A549 (cell line): ENCODE data around the gene RAB10. TPM values are rescaled to one million over a fixed set of nuclear protein-coding genes. Genes with fewer than 3 reads are reported as not detected.
A peak's percentile ranks its signal among the peaks of the same experiment; 100 is the strongest.

Source experiments
- ATAC-seq, 2 experiments: fragments of 200-7000 bp in 1 of 2; fragments of >200 bp in 1 of 2; cut with Nextera tagmentation in 1 of 2; cut with Tn5 transposase in 1 of 2; 3 replicates each; pipeline versions ENCODE4 v1.8.0 to v1.9.1; 2018 to 2020; ENCODE audit warnings: mild to moderate bottlenecking in 1 of 2, moderate library complexity in 1 of 2
- CTCF ChIA-PET: fragments of 300-600 bp; sonication (Branson Sonifier 250); formaldehyde crosslinking; extraction: SDS; loops from one replicate; lab custom pipeline; 2021; ENCODE audit warnings: antibody characterized with exemption, inconsistent platforms; lab: Yijun Ruan, JAX
- POLR2A ChIA-PET: fragments of 350-600 bp; formaldehyde crosslinking; extraction: SDS; loops from one replicate; lab custom pipeline; 2021; ENCODE audit warnings: antibody characterized with exemption, inconsistent platforms; lab: Yijun Ruan, JAX
- DNase-seq, 2 experiments: peaks; one replicate each; pipeline versions ENCODE4 v3.0.0 to v3.0.0-alpha.2; 2011 to 2016; ENCODE audit warnings: low read depth in 1 of 2, low spot score in 1 of 2
- FAIRE-seq: peaks from 2 replicates; lab custom pipeline; 2011; peaks lifted over from hg19 to GRCh38; lab: Jason Lieb, UNC
- H3K27ac ChIP-seq, 2 experiments: fragments of >200 bp; sonication (Bioruptor Twin); formaldehyde crosslinking; 3 replicates each; pipeline ENCODE4 v1.5.1; 2016 to 2017
- H3K4me1 ChIP-seq: fragments of >200 bp; sonication (Bioruptor Twin); formaldehyde crosslinking; 3 replicates; pipeline ENCODE4 v1.6.1; 2016
- H3K4me2 ChIP-seq: fragments of >200 bp; sonication (Bioruptor Twin); formaldehyde crosslinking; 3 replicates; pipeline ENCODE4 v1.6.1; 2016
- H3K4me3 ChIP-seq: fragments of >200 bp; sonication (Bioruptor Twin); formaldehyde crosslinking; 3 replicates; pipeline ENCODE4 v1.5.1; 2016
- H3K9me3 ChIP-seq: fragments of >200 bp; sonication (Bioruptor Twin); formaldehyde crosslinking; 3 replicates; pipeline ENCODE4 v1.6.1; 2016
- CEBPB ChIP-seq, 2 experiments: fragments of >200 bp in 1 of 2; sonication (Bioruptor Twin) in 1 of 2; formaldehyde crosslinking in 1 of 2; IDR thresholded peaks; 2 replicates each; pipeline ENCODE4 v1.6.1; 2012 to 2016
- E2F6 ChIP-seq: IDR thresholded peaks from 2 replicates; pipeline ENCODE4 v1.6.1; 2012; ENCODE audit warnings: low read depth, borderline replicate concordance
- ESRRA ChIP-seq: fragments of 150-350 bp; IDR thresholded peaks from 2 replicates; pipeline ENCODE4 v1.6.1; 2014; ENCODE audit warnings: mild to moderate bottlenecking, low read length, borderline replicate concordance
- FOSB ChIP-seq: fragments of 250-450 bp; sonication (Bioruptor Pico); IDR thresholded peaks from 2 replicates; pipeline ENCODE4 v1.5.0; 2020; ENCODE audit warnings: mild to moderate bottlenecking, moderate library complexity
- FOXS1 ChIP-seq: fragments of 250-450 bp; sonication (Bioruptor Pico); IDR thresholded peaks from 2 replicates; pipeline ENCODE4 v1.5.0; 2020; ENCODE audit warnings: mild to moderate bottlenecking, moderate library complexity
- HDAC2 ChIP-seq: fragments of 200-600 bp; sonication (generic); IDR thresholded peaks from 2 replicates; pipeline ENCODE4 v1.6.1; 2016
- HMGXB4 ChIP-seq: fragments of 250-450 bp; sonication (Bioruptor Pico); IDR thresholded peaks from 2 replicates; pipeline ENCODE4 v1.5.0; 2021; ENCODE audit warnings: mild to moderate bottlenecking, moderate library complexity, borderline replicate concordance
- HOXB5 ChIP-seq: fragments of 250-450 bp; sonication (Bioruptor Pico); IDR thresholded peaks from 2 replicates; pipeline ENCODE4 v1.5.0; 2020; ENCODE audit warnings: mild to moderate bottlenecking, moderate library complexity
- JUNB ChIP-seq: fragments of >200 bp; sonication (Bioruptor Twin); formaldehyde crosslinking; IDR thresholded peaks from 2 replicates; pipeline ENCODE4 v1.6.1; 2016
- KDM5A ChIP-seq: fragments of 200-600 bp; sonication (generic); IDR thresholded peaks from 2 replicates; pipeline ENCODE4 v1.6.1; 2016; ENCODE audit warnings: antibody characterized with exemption, mild to moderate bottlenecking
- MAX ChIP-seq: IDR thresholded peaks from 2 replicates; pipeline ENCODE4 v1.6.1; 2012
- MAZ ChIP-seq: fragments of 150-350 bp; IDR thresholded peaks from 2 replicates; pipeline ENCODE4 v1.6.1; 2014; ENCODE audit warnings: antibody characterized with exemption, low read depth, low read length, borderline replicate concordance
- PBX3 ChIP-seq: IDR thresholded peaks from 2 replicates; pipeline ENCODE4 v1.6.1; 2012
- RAD21 ChIP-seq, 2 experiments: fragments of >200 bp in 1 of 2; sonication (Bioruptor Twin) in 1 of 2; formaldehyde crosslinking in 1 of 2; IDR thresholded peaks in 1 of 2; conservative IDR thresholded peaks in 1 of 2; 2 replicates in 1 of 2; 3 replicates in 1 of 2; pipeline ENCODE4 v1.6.1; 2012 to 2018; ENCODE audit warnings: inconsistent platforms in 1 of 2
- RCOR1 ChIP-seq: fragments of 150-350 bp; IDR thresholded peaks from 2 replicates; pipeline ENCODE4 v1.6.1; 2014; ENCODE audit warnings: antibody characterized with exemption, low read length, low read depth
- RFX5 ChIP-seq: fragments of 450-650 bp; IDR thresholded peaks from 2 replicates; pipeline ENCODE4 v1.7.1; 2014; ENCODE audit warnings: antibody characterized with exemption, mild to moderate bottlenecking, moderate library complexity
- ZC3H11A ChIP-seq: fragments of 450-650 bp; IDR thresholded peaks from 2 replicates; pipeline ENCODE4 v1.6.1; 2014; ENCODE audit warnings: antibody characterized with exemption, mild to moderate bottlenecking
- WGBS: methylation state at CpG from one replicate; pipeline ENCODE4 v1.1.6; 2017; ENCODE audit errors: missing lambda C conversion rate; 5-methylcytosine and 5-hydroxymethylcytosine counted together
- polyA plus RNA-seq, 4 experiments: library from polyadenylated mRNA; depleted of rRNA in 3 of 4; stranded (reverse); fragments of >200 nt; fragmentation: RNase III in 1 of 4; extraction: RNeasy Plus Mini Kit Qiagen cat#74134 plus additional on column Dnase treatment in 1 of 4; gene quantifications; 2 replicates in 3 of 4; 3 replicates in 1 of 4; pipeline ENCODE4 v1.2.3, GENCODE V29; 2011 to 2017

The RAB10 gene
- polyA plus RNA-seq, 2 of the 4 experiments (the other 2 are of a cell fraction), result 272 to 692 TPM

DNA sequence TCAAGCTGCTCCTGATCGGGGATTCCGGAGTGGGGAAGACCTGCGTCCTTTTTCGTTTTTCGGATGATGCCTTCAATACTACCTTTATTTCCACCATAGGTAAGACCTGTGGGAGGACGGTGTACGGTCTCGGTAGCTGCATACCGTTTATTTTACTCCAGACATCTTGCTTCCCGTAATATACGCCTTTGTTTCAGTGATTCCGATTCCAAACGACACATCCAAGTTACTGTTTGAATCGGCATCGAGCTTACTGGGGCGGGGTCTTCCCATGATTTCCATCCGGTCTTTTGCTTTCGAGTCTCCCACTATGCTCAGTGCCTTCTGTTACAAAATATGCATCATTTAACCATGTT, 731 bp downstream of the RAB10 start:
- TF ChIP-seq HMGXB4 (CRISPR knock-in tag) (no peak), ZC3H11A (peak; percentile 1; the same call in 1 of the 2 replicates)
- H3K4me3 ChIP-seq, result peak overlapping the region; percentile 92
- WGBS, result under 1% methylated on average over 18 of the region's 18 CpGs
- no peaks in the 10 kb centered on the region for H3K9me3 ChIP-seq
- CTCF ChIA-PET, result interaction anchor here (0.6 to 7.2 kb wide), 16 partner anchors 12 to 110 kb away, joined by 3 to 52 read pairs (median 6); no protein-coding TSS in a partner anchor
- no peak for FAIRE-seq
- DNase-seq, result no peak
- peak overlapping the region; percentile 88 to 95 for H3K27ac ChIP-seq
- peaks cover 31% of the 10 kb centered on the region for H3K4me1 ChIP-seq
- POLR2A ChIA-PET, result interaction anchor here (0.6 to 3.9 kb wide), 17 partner anchors 8 to 84 kb away, joined by 3 to 38 read pairs (median 6); no protein-coding TSS in a partner anchor
- H3K4me2 ChIP-seq, result peak overlapping the region; percentile 69
- no peak; a peak in 1 of 6 replicates for ATAC-seq

- Histone ChIP-seq H3K4me1 (peaks cover 37% of the 10 kb centered on the region), H3K4me2 (peak overlapping the region; percentile 69), H3K27ac (peak overlapping the region; percentile 88 to 95), H3K4me3 (peak overlapping the region; percentile 92), H3K9me3 (no peaks in the 10 kb centered on the region)
- 2% methylated on average over 12 of the region's 12 CpGs for WGBS
- FAIRE-seq (no peak), ATAC-seq (no peak), DNase-seq (no peak)
- POLR2A ChIA-PET, result interaction anchor here (0.6 to 3.9 kb wide), 11 partner anchors 18 to 62 kb away, joined by 3 to 38 read pairs (median 7); no protein-coding TSS in a partner anchor
- CTCF ChIA-PET, result interaction anchor here (0.8 to 7.2 kb wide), 19 partner anchors 11 to 110 kb away, joined by 3 to 52 read pairs (median 5); no protein-coding TSS in a partner anchor
- no peak for TF ChIP-seq RAD21 (conservative IDR thresholded peaks at IDR 0.05 in 1 of 2, IDR thresholded peaks at IDR 0.05 in 1 of 2)
Measured at GRCh38 chr2:26035090-26035743, 1.3 kb downstream of the RAB10 start.

- H3K4me2 ChIP-seq, result peak overlapping the region; percentile 37
- no peak for ATAC-seq
- CTCF ChIA-PET, result interaction anchor here (1.0 to 3.0 kb wide), 5 partner anchors 17 to 85 kb away, joined by 3 to 19 read pairs (median 5); no protein-coding TSS in a partner anchor
Measured at GRCh38 chr2:26039603-26040323, 5.9 kb downstream of the RAB10 start.

More at GRCh38 chr2:26039603-26040323, 5.9 kb downstream of the RAB10 start:
- TF ChIP-seq ESRRA, result no peak
- TF ChIP-seq KDM5A, result no peak
- TF ChIP-seq FOSB, result no peak
- TF ChIP-seq JUNB, result no peak
- no peak for TF ChIP-seq PBX3
- TF ChIP-seq RFX5, result no peak
- TF ChIP-seq MAZ, result no peak
- no peak for TF ChIP-seq RCOR1
- no peak for TF ChIP-seq CEBPB (IDR thresholded peaks at IDR 0.05)
- TF ChIP-seq MAX, result no peak
- no peak for TF ChIP-seq FOXS1 (CRISPR knock-in tag)
- TF ChIP-seq E2F6, result no peak
- no peak for TF ChIP-seq HOXB5 (CRISPR knock-in tag)
- TF ChIP-seq HDAC2, result no peak
- Histone ChIP-seq H3K4me1 (peaks cover 70% of the 10 kb centered on the region), H3K4me3 (no peak overlapping the region), H3K9me3 (no peaks in the 10 kb centered on the region), H3K27ac (0 out of 6 replicates have a peak overlapping the region, but pooled peaks of 1 of the 2 experiments have one; percentile 9)
- FAIRE-seq (no peak), DNase-seq (no peak)
- 74% methylated on average over 9 of the region's 9 CpGs for WGBS
- POLR2A ChIA-PET, result no interaction called here
